NK-92 (cell line): ENCODE data around the gene TBCA.

Experiments used
- DNase-seq: peaks from one replicate; lab custom pipeline; 2025; ENCODE audit not compliant: unreplicated experiment; lab: John Stamatoyannopoulos, UW

The TBCA gene

DNA sequence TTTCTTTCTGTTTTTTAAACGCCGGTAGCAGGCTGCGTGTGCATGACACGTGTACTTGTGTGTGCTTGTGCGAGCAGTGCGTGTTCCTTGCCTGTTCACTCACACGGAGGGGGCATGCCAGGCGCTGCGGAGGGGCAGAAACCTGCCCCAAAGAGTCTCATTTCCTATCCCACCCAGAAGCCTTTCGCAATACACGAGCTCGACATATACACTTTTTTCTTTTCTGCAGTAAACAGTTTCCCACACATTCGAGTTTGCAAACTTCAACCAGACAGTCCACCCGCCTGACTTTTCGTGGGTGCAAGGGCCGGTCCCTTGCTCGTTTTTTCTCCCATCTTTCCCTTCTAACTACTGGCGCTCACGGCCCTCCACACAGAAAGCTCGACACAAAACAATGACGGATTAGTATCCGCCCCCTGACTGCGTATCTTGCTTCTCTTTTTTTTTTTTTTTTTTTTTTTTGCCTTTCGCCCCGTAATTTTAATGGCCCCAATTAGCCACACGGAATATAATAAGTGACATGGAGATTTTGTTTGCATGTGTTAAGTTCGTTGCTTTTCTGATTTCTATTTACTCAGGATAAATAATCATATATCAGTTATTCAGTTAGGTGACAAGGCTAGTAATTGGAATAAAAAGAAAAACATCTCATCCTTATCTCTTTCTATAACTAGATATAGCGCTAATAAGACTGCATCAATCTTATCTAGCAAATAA is 132.3 kb downstream of the TBCA start:
- DNase-seq, result no peak

DNA sequence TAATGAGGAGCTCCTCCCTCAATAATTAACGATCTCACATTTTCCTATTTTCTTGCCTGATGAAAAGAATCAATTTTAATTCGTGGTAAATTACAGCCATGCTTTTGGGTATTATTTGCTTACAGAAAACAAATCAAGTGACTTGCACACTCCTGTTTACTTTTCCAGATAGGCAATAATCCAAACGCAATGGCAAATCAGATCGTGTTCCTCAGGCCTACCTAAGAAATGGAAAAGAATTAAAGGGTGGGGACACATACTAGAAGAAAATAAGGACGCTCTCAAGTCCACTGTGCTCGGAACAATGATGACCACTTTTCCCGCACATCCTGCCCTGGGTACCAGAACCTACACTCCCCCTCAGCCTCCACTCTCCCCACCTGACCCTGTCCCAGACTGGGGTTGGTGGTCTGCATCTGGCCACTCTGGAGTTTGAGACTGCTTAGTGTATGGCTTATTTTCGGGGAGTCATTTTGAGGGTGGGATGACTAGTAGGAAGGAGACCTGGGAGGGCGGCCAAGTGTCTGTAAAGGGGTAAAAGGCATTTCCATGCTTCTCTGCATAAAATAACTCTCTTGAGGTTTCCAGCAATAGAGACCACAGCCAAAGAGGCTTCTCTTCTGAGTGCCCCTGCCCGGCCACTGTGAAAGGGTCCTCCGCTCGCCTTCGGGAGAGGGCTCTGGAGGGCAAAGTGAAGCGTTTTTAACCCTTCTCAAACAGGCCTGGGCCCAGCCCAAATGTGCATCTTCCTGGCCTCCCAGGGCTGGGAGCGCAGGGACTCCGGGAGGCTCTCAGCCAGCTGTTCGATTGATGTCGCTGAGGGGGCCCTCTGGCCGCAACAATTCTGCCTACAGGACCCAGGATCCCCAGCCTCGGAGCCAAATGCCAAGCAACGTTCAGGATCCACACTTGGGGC is 133.1 kb downstream of the TBCA start:
- DNase-seq, result no peak

DNA sequence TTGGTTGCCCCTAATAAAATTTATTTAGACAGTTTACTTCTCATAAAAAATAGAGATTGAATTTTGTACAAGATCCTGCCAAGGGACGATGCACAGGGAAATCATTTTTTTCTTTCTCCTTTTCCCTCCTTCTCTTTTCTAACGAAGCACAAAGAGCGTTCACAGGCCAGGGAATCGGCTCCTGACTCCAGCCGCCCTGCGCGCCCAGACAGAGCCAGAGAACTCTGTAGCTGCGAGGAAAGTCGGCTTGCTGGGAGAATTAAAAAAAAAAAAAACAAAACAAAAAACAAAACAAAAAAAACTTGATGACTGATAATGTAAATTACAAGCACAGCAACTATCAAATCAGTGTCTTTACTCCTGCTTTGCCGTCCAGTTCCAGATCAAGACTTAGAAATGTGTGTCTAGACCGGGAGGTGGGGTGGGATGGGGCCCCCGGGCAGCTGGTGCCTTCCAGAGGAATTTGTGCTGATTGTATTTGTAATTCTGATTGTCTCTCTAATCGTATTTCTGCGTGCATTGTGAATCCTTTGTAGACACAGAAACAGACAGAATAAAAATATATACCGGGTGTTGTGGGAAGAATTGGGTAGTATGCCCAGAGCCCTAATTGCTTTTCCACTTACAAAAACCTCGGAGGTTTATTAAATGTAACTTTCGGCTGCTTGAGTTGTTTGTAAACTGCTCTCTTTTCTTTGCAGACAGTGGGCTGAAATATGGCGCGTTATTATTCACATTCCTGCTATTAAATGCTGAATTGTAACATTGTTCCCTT is 134.0 kb downstream of the TBCA start:
- no peak for DNase-seq

DNA sequence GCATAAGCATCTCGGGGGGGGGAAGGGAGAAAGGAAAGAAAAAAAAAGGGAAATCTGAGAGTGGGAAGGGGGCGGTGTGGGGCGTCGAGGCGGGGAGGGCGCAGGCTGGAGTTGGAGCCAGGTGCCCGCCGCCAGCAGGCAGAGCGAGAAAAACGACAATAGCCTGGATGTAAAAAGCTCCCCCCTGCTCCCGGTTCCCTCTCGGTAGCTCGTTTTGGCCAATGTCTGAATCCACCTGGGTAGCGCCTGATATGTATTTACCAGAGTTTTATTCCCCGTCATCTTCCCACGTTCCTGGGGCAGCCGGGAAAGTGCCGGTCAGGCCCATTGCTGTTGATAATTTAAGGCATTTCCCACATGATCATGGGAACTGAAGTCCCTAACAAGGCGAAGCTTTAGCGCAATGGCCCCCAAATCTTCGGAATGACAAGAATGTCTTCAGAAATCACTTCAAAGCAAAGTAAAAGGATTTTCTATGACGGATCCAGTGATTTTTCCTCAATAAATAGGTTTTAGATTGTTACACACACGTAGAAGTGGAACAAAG is 134.7 kb downstream of the TBCA start:
- no peak for DNase-seq
